Progenitor cell of endocrine pancreas (in vitro differentiated cells): ENCODE results near the gene CMTM8. TPM values are rescaled to one million over a fixed set of nuclear protein-coding genes. Genes with fewer than 3 reads are reported as not detected.
"Not testable (repeated sequence)": the region's sequence is repeated elsewhere in the genome, so short reads cannot be mapped to it uniquely, and the experiment has no call there.

Experiments
- DNase-seq: peaks from one replicate; pipeline ENCODE4 v3.0.0; 2021; ENCODE audit warnings: low spot score; ENCODE audit not compliant: unreplicated experiment
- H3K27ac Mint-ChIP-seq: 2 replicates; pipeline ENCODE4 v1.8.0; 2021; ENCODE audit warnings: mild to moderate bottlenecking, moderate library complexity, mixed read lengths
- H3K27me3 Mint-ChIP-seq: 2 replicates; pipeline ENCODE4 v1.8.0; 2021; ENCODE audit warnings: mixed read lengths
- H3K36me3 Mint-ChIP-seq: 2 replicates; pipeline ENCODE4 v1.8.0; 2022; ENCODE audit warnings: mixed read lengths; ENCODE audit not compliant: insufficient read depth
- H3K4me1 Mint-ChIP-seq: 2 replicates; pipeline ENCODE4 v1.8.0; 2021; ENCODE audit warnings: low read depth, mixed read lengths
- H3K4me3 Mint-ChIP-seq: 2 replicates; pipeline ENCODE4 v1.8.0; 2021; ENCODE audit warnings: low read depth, mild to moderate bottlenecking, moderate library complexity, mixed read lengths
- H3K9me3 Mint-ChIP-seq: 2 replicates; pipeline ENCODE4 v1.8.0; 2021; ENCODE audit warnings: low read depth, mixed read lengths
- CTCF ChIP-seq: fragments of 200-600 bp; sonication (generic); IDR thresholded peaks from one replicate; pipeline ENCODE4 v1.5.0; 2021; ENCODE audit warnings: antibody characterized with exemption, mild to moderate bottlenecking; ENCODE audit not compliant: unreplicated experiment
- long read RNA-seq: library from polyadenylated mRNA; unstranded; transcript quantifications from one replicate; pipeline ENCODE4 v2.0.0, GENCODE V29; 2020
- total RNA-seq: library from RNA; stranded (reverse); gene quantifications from 2 replicates; pipeline ENCODE4 v1.2.1, GENCODE V29; 2021

CMTM8 gene
- total RNA-seq, result 33.8 and 39.1 TPM in 2 replicates
- long read RNA-seq, partial matches to known transcripts, result 1 of 6 reads
- long read RNA-seq, other reads (novel, unspliced or antisense), result 5 of 6 reads

- H3K4me1 Mint-ChIP-seq, result peaks cover 41% of the 10 kb centered on the region
- DNase-seq, result peak; percentile 53
- H3K27ac Mint-ChIP-seq, result peak within 1 kb of the TSS; percentile 97
- H3K4me3 Mint-ChIP-seq, result peak within 1 kb of the TSS; percentile 90
- no peaks in the 10 kb centered on the region for H3K9me3 Mint-ChIP-seq
- H3K36me3 Mint-ChIP-seq, result peaks cover 11% of the 10 kb centered on the region
- no peaks in the 10 kb centered on the region for H3K27me3 Mint-ChIP-seq
- peak; percentile 12 for TF ChIP-seq CTCF
These were observed at the start of gene CMTM8 for GRCh38 chr3:32238453-32239306. CMTM8 (plus strand) TSS chr3:32238680; CDS start chr3:32238973, 293 bp downstream.

- H3K4me3 Mint-ChIP-seq, result no peak overlapping the region
- no peaks in the 10 kb centered on the region for H3K27me3 Mint-ChIP-seq
- no peak for TF ChIP-seq CTCF
- H3K4me1 Mint-ChIP-seq, result peaks cover 26% of the 10 kb centered on the region
- peaks cover 4% of the 10 kb centered on the region for H3K9me3 Mint-ChIP-seq
- no peak for DNase-seq
- H3K27ac Mint-ChIP-seq, result no peak overlapping the region
- H3K36me3 Mint-ChIP-seq, result no peaks in the 10 kb centered on the region
These were observed 48.8 kb upstream of the CMTM8 start for GRCh38 chr3:32189693-32190092.

GRCh38 chr3:32190556-32190955, 47.9 kb upstream of the CMTM8 start:
- H3K27me3 Mint-ChIP-seq, H3K4me3 Mint-ChIP-seq, DNase-seq, H3K9me3 Mint-ChIP-seq, H3K27ac Mint-ChIP-seq, H3K36me3 Mint-ChIP-seq: not testable (repeated sequence)
- peaks cover 30% of the 10 kb centered on the region for H3K4me1 Mint-ChIP-seq

GRCh38 chr3:32193101-32193500, 45.4 kb upstream of the CMTM8 start:
- Mint-ChIP-seq H3K9me3 (peaks cover 4% of the 10 kb centered on the region), H3K27ac (no peak overlapping the region), H3K36me3 (no peaks in the 10 kb centered on the region), H3K4me1 (peaks cover 16% of the 10 kb centered on the region), H3K27me3 (no peaks in the 10 kb centered on the region), H3K4me3 (no peak overlapping the region)
- no peak for TF ChIP-seq CTCF
- no peak for DNase-seq

GRCh38 chr3:32194653-32195052, 43.8 kb upstream of the CMTM8 start:
- peaks cover 15% of the 10 kb centered on the region for H3K4me1 Mint-ChIP-seq

More at GRCh38 chr3:32194653-32195052, 43.8 kb upstream of the CMTM8 start:
- Mint-ChIP-seq H3K27ac (peak overlapping the region; percentile 82), H3K27me3 (no peaks in the 10 kb centered on the region), H3K4me3 (no peak overlapping the region), H3K36me3 (no peaks in the 10 kb centered on the region), H3K9me3 (no peaks in the 10 kb centered on the region)
- no peak for TF ChIP-seq CTCF
- no peak for DNase-seq
